Measurements from ENCODE around the gene MYO7B. TPM values are rescaled to one million over a fixed set of nuclear protein-coding genes. Genes with fewer than 3 reads are reported as not detected.

The MYO7B gene
- total and polyA plus RNA-seq, 9 donors, result 0.05 to 0.95 (median 0.25) TPM; not detected in 3

GRCh38 chr2:127659408-127660290 is 124.2 kb downstream of the MYO7B start:
- Histone ChIP-seq H3K4me1 (ENCODE audit: insufficient read depth) (peaks cover 10% of the 10 kb centered on the region), H3K27ac (no peak overlapping the region), H3K4me3 (no peak overlapping the region), H3K27me3 (no peaks in the 10 kb centered on the region), H3K9me3 (no peaks in the 10 kb centered on the region), H3K36me3 (no peaks in the 10 kb centered on the region)
- TF ChIP-seq CTCF (IDR thresholded peaks at IDR 0.05), result no peak
- TF ChIP-seq EP300 (IDR thresholded peaks at IDR 0.05), result no peak
- no peak for TF ChIP-seq POLR2A (IDR thresholded peaks at IDR 0.05)
- 33 to 48% (median 37%) methylated on average over 14 of the region's 14 CpGs for WGBS, 3 donors
- no peak for DNase-seq
- intact Hi-C loops (cut with DNase I), result no loop called here

GRCh38 chr2:127660291-127660578 is 124.8 kb downstream of the MYO7B start:
- H3K4me1 ChIP-seq (ENCODE audit: insufficient read depth), result peaks cover 10% of the 10 kb centered on the region

GRCh38 chr2:127661072-127661649 is 125.7 kb downstream of the MYO7B start:
- no peaks in the 10 kb centered on the region for H3K27me3 ChIP-seq
- intact Hi-C loops (cut with DNase I), result no loop called here
- no peaks in the 10 kb centered on the region for H3K36me3 ChIP-seq
- no peak for TF ChIP-seq POLR2A (IDR thresholded peaks at IDR 0.05)
- no peak for TF ChIP-seq CTCF (IDR thresholded peaks at IDR 0.05)
- no peak for TF ChIP-seq EP300 (IDR thresholded peaks at IDR 0.05)
- no peak overlapping the region for H3K27ac ChIP-seq
- DNase-seq, result no peak
- H3K4me3 ChIP-seq, result no peak overlapping the region
- H3K4me1 ChIP-seq (ENCODE audit: insufficient read depth), result peaks cover 10% of the 10 kb centered on the region
- WGBS, 3 donors, result 60 to 70% (median 69%) methylated on average over 14 of the region's 14 CpGs
- H3K9me3 ChIP-seq, result no peaks in the 10 kb centered on the region

More at GRCh38 chr2:127660291-127660578, 124.8 kb downstream of the MYO7B start:
- 93 to 95% (median 94%) methylated on average over 10 of the region's 10 CpGs for WGBS, 3 donors
- Histone ChIP-seq H3K27me3 (no peaks in the 10 kb centered on the region), H3K9me3 (no peaks in the 10 kb centered on the region), H3K36me3 (no peaks in the 10 kb centered on the region), H3K27ac (no peak overlapping the region), H3K4me3 (no peak overlapping the region)
- TF ChIP-seq POLR2A (IDR thresholded peaks at IDR 0.05) (no peak), EP300 (IDR thresholded peaks at IDR 0.05) (no peak), CTCF (IDR thresholded peaks at IDR 0.05) (no peak)
- no peak for DNase-seq
- intact Hi-C loops (cut with DNase I), result no loop called here

GRCh38 chr2:127661949-127662510 is 126.5 kb downstream of the MYO7B start:
- Histone ChIP-seq H3K4me1 (ENCODE audit: insufficient read depth) (peaks cover 10% of the 10 kb centered on the region), H3K9me3 (no peaks in the 10 kb centered on the region), H3K4me3 (no peak overlapping the region), H3K27ac (no peak overlapping the region), H3K27me3 (no peaks in the 10 kb centered on the region), H3K36me3 (no peaks in the 10 kb centered on the region)
- peak in 2 of 5 donors; percentile 4 to 28 for DNase-seq
- intact Hi-C loops (cut with DNase I), result no loop called here
- 51 to 69% (median 65%) methylated on average over 9 of the region's 9 CpGs for WGBS, 3 donors
- no peak for TF ChIP-seq EP300 (IDR thresholded peaks at IDR 0.05)
- TF ChIP-seq CTCF (IDR thresholded peaks at IDR 0.05), result no peak
- no peak for TF ChIP-seq POLR2A (IDR thresholded peaks at IDR 0.05)
